ENCODE results near the gene POLRMT. TPM values are rescaled to one million over a fixed set of nuclear protein-coding genes. Genes with fewer than 3 reads are reported as not detected.

Gene POLRMT
- total and polyA plus RNA-seq, 2 experiments from 2014 or later = 98.0 to 148 TPM

DNA sequence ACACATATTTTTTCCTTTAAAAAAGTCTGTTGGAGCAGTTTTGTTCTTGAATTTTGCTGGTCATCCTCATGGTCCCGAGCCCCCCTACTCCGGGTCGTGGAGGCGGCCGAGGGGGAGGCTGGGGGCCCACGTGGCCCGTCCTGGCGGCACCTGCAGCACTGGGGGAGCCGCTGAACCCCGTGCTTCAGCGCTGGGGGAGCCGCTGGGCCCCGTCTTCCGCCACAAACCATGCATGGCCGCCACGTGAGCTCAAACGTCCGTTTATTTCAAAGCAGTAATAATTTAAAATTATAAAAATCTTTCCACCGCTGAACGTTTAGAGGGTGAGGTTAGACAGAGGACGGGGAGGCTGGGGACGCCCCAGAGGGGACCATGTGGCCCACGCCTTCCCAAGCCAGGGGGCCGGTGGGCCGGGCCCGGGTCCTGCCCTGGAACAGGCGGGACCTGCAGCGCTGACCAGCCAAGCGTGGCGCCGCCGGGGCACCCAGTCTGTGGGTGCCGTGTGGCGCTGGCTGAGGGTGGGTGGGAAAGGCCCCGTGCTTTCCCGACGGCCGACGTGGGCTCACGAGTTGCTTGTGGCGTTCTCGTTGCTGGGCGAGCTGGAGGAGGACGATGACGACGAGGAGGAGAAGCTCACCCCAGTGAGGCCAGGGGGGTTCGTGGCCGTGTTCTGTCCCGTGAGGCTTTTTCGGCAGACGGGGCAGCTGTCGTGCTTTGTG, 14.4 kb upstream of the POLRMT start:
- Histone ChIP-seq H3K9me2 (ENCODE audit: insufficient read depth) (no peaks in the 10 kb centered on the region), H3K27me3 (ENCODE audit: insufficient read depth) (no peaks in the 10 kb centered on the region), H2AFZ (no peak overlapping the region), H4K20me1 (replicated peaks; ENCODE audit: insufficient read depth) (no peaks in the 10 kb centered on the region; the same call in 1 of the 2 replicates), H3F3A (replicated peaks; ENCODE audit: low read depth) (0 out of 2 replicates have a peak, but pooled peaks cover 3% of the 10 kb centered on the region), H3K4me2 (no peak overlapping the region), H3K36me3 (ENCODE audit: insufficient read depth) (0 out of 2 replicates have a peak, but pooled peaks cover 5% of the 10 kb centered on the region), H3K4me1 (ENCODE audit: insufficient read depth) (no peaks in the 10 kb centered on the region), H3K79me2 (replicated peaks; ENCODE audit: insufficient read depth) (peaks cover 6% of the 10 kb centered on the region), H3K4me3 (no peak overlapping the region), H3K27ac (ENCODE audit: low read depth) (no peak overlapping the region)
- no peak for ATAC-seq
- Mint-ChIP-seq H3K4me3 (no peak overlapping the region), H3K27ac (no peak overlapping the region), H3K9me3 (no peaks in the 10 kb centered on the region), H3K27me3 (ENCODE audit: insufficient read depth, low read depth, poor library complexity) (peaks cover 8% of the 10 kb centered on the region), H3K4me1 (no peaks in the 10 kb centered on the region), H3K36me3 (ENCODE audit: low read depth) (peaks cover 21% of the 10 kb centered on the region)
- TF ChIP-seq, protein P1, sequence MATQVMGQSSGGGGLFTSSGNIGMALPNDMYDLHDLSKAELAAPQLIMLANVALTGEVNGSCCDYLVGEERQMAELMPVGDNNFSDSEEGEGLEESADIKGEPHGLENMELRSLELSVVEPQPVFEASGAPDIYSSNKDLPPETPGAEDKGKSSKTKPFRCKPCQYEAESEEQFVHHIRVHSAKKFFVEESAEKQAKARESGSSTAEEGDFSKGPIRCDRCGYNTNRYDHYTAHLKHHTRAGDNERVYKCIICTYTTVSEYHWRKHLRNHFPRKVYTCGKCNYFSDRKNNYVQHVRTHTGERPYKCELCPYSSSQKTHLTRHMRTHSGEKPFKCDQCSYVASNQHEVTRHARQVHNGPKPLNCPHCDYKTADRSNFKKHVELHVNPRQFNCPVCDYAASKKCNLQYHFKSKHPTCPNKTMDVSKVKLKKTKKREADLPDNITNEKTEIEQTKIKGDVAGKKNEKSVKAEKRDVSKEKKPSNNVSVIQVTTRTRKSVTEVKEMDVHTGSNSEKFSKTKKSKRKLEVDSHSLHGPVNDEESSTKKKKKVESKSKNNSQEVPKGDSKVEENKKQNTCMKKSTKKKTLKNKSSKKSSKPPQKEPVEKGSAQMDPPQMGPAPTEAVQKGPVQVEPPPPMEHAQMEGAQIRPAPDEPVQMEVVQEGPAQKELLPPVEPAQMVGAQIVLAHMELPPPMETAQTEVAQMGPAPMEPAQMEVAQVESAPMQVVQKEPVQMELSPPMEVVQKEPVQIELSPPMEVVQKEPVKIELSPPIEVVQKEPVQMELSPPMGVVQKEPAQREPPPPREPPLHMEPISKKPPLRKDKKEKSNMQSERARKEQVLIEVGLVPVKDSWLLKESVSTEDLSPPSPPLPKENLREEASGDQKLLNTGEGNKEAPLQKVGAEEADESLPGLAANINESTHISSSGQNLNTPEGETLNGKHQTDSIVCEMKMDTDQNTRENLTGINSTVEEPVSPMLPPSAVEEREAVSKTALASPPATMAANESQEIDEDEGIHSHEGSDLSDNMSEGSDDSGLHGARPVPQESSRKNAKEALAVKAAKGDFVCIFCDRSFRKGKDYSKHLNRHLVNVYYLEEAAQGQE (IDR thresholded peaks at IDR 0.05; ENCODE audit: unreplicated experiment) = no peak
- TF ChIP-seq ZNF462 (CRISPR knock-in tag; IDR thresholded peaks at IDR 0.05) = no peak
- TF ChIP-seq NANOG (IDR thresholded peaks at IDR 0.05; ENCODE audit: borderline replicate concordance) = no peak
- TF ChIP-seq JUNB (IDR thresholded peaks at IDR 0.05; ENCODE audit: unreplicated experiment) = no peak
- no peak for TF ChIP-seq EZH2phosphoT487 (IDR thresholded peaks at IDR 0.05; ENCODE audit: unreplicated experiment)
- no peak for TF ChIP-seq STAT1 (IDR thresholded peaks at IDR 0.05; ENCODE audit: unreplicated experiment)
- TF ChIP-seq, protein P2, sequence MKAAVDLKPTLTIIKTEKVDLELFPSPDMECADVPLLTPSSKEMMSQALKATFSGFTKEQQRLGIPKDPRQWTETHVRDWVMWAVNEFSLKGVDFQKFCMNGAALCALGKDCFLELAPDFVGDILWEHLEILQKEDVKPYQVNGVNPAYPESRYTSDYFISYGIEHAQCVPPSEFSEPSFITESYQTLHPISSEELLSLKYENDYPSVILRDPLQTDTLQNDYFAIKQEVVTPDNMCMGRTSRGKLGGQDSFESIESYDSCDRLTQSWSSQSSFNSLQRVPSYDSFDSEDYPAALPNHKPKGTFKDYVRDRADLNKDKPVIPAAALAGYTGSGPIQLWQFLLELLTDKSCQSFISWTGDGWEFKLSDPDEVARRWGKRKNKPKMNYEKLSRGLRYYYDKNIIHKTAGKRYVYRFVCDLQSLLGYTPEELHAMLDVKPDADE (IDR thresholded peaks at IDR 0.05) = no peak
- no peak for TF ChIP-seq POLR2AphosphoS5 (IDR thresholded peaks at IDR 0.05; ENCODE audit: low read depth)
- TF ChIP-seq ZNF331 (CRISPR knock-in tag; IDR thresholded peaks at IDR 0.05; ENCODE audit: low read depth) = no peak
- no peak for TF ChIP-seq ZNF114 (CRISPR knock-in tag; IDR thresholded peaks at IDR 0.05)
- TF ChIP-seq CREB1 (CRISPR knock-in tag; IDR thresholded peaks at IDR 0.05; ENCODE audit: low read depth) = no peak
- TF ChIP-seq, protein P3, sequence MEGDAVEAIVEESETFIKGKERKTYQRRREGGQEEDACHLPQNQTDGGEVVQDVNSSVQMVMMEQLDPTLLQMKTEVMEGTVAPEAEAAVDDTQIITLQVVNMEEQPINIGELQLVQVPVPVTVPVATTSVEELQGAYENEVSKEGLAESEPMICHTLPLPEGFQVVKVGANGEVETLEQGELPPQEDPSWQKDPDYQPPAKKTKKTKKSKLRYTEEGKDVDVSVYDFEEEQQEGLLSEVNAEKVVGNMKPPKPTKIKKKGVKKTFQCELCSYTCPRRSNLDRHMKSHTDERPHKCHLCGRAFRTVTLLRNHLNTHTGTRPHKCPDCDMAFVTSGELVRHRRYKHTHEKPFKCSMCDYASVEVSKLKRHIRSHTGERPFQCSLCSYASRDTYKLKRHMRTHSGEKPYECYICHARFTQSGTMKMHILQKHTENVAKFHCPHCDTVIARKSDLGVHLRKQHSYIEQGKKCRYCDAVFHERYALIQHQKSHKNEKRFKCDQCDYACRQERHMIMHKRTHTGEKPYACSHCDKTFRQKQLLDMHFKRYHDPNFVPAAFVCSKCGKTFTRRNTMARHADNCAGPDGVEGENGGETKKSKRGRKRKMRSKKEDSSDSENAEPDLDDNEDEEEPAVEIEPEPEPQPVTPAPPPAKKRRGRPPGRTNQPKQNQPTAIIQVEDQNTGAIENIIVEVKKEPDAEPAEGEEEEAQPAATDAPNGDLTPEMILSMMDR (conservative IDR thresholded peaks at IDR 0.05; ENCODE audit: low read depth in 2 of 2) = no peak
- no peak for TF ChIP-seq EZH2 (IDR thresholded peaks at IDR 0.05; ENCODE audit: low read depth, unreplicated experiment)
- no peak for DNase-seq (ENCODE audit: low spot score)
